Smooth muscle cell (in vitro differentiated cells): ENCODE measurements around the gene RSBN1L. TPM values are rescaled to one million over a fixed set of nuclear protein-coding genes. Genes with fewer than 3 reads are reported as not detected.

ENCODE experiments used
- DNase-seq: peaks from one replicate; lab custom pipeline; 2025; ENCODE audit not compliant: unreplicated experiment; lab: John Stamatoyannopoulos, UW
- H2AFZ ChIP-seq: fragments of 200-600 bp; sonication (generic); 2 replicates; pipeline ENCODE4 v1.6.0; 2016; ENCODE audit warnings: antibody characterized with exemption, low read depth, mild to moderate bottlenecking
- H3F3A ChIP-seq: fragments of 200-600 bp; sonication (generic); 2 replicates; pipeline ENCODE4 v1.6.0; 2017; ENCODE audit warnings: antibody characterized with exemption, low read depth
- H3K27ac ChIP-seq: fragments of 200-600 bp; sonication (generic); 2 replicates; pipeline ENCODE4 v1.5.1; 2016; ENCODE audit warnings: low read depth, mild to moderate bottlenecking
- H3K27me3 ChIP-seq: fragments of 200-600 bp; sonication (generic); 2 replicates; pipeline ENCODE4 v1.6.1; 2016; ENCODE audit warnings: low read depth, mild to moderate bottlenecking
- H3K36me3 ChIP-seq: fragments of 200-600 bp; sonication (generic); 2 replicates; pipeline ENCODE4 v1.5.1; 2016; ENCODE audit warnings: low read depth
- H3K4me1 ChIP-seq: fragments of 200-600 bp; sonication (generic); 2 replicates; pipeline ENCODE4 v1.5.1; 2016; ENCODE audit warnings: low read depth
- H3K4me2 ChIP-seq: fragments of 200-600 bp; sonication (generic); 2 replicates; pipeline ENCODE4 v1.6.0; 2016; ENCODE audit warnings: mild to moderate bottlenecking
- H3K4me3 ChIP-seq: fragments of 200-600 bp; sonication (generic); 2 replicates; pipeline ENCODE4 v1.5.1; 2016; ENCODE audit warnings: mild to moderate bottlenecking
- H3K79me2 ChIP-seq: fragments of 200-600 bp; sonication (generic); 2 replicates; pipeline ENCODE4 v1.6.0; 2016; ENCODE audit warnings: low read depth, mild to moderate bottlenecking
- H3K9ac ChIP-seq: fragments of 200-600 bp; sonication (generic); 2 replicates; pipeline ENCODE4 v1.6.0; 2016; ENCODE audit warnings: low read depth
- H3K9me3 ChIP-seq: fragments of 200-600 bp; sonication (generic); replicated peaks from 2 replicates; pipeline ENCODE4 v1.5.1; 2016; ENCODE audit warnings: low read depth
- H4K20me1 ChIP-seq: fragments of 200-600 bp; sonication (generic); 2 replicates; pipeline ENCODE4 v1.6.0; 2016; ENCODE audit warnings: low read depth
- WGBS: methylation state at CpG from one replicate; pipeline ENCODE4 v1.1.7; 2016; ENCODE audit warnings: low lambda C conversion rate; 5-methylcytosine and 5-hydroxymethylcytosine counted together
- polyA plus RNA-seq: library from polyadenylated mRNA; unstranded; fragments of >200 nt; fragmentation: Nextera tagmentation; extraction: Ambion mirVana; gene quantifications from 2 replicates; pipeline ENCODE4 v1.2.1, GENCODE V29; 2016
- total RNA-seq: library from RNA; depleted of rRNA; stranded (reverse); fragments of >200 nt; gene quantifications from 2 replicates; pipeline ENCODE4 v1.2.3, GENCODE V29; 2014
- TF ChIP-seq, protein P1 (sequence below): fragments of 200-600 bp; sonication (generic); IDR thresholded peaks from 2 replicates; pipeline ENCODE4 v1.5.1; 2017; ENCODE audit warnings: borderline replicate concordance, mild to moderate bottlenecking, antibody characterized with exemption; ENCODE audit not compliant: insufficient read depth, poor library complexity, severe bottlenecking

Gene RSBN1L
- total and polyA plus RNA-seq, 2 experiments from 2014 or later = 3.8 to 26.2 TPM

DNA sequence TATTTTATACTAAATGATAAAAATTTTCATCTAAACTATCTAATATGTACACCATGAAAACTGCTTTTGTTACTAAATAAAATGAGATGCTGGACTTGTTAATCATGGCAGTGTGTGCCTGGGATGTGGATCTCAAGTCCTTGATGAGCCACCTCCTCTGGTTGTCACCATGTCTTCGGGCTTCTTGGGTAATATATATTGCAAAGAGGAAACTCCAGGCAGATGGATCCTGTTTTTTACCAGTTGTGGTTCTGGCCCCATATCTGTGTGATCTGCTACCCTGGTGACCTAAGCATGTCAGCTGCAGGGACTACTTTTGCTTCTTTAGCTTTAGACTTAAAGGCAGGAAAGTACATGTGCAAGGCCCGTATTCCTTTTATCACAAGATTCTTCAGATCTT, 55.8 kb downstream of the RSBN1L start:
- 62% methylated on average over 2 of the region's 2 CpGs for WGBS
- no peaks in the 10 kb centered on the region for H3K9me3 ChIP-seq
- no peak overlapping the region for H3K9ac ChIP-seq
- H4K20me1 ChIP-seq = peaks cover 11% of the 10 kb centered on the region
- no peak overlapping the region for H3K27ac ChIP-seq
- H3K4me3 ChIP-seq = no peak overlapping the region
- no peaks in the 10 kb centered on the region for H3K36me3 ChIP-seq
- DNase-seq = no peak
- H2AFZ ChIP-seq = no peak overlapping the region
- no peaks in the 10 kb centered on the region for H3K4me1 ChIP-seq
- no peaks in the 10 kb centered on the region for H3K27me3 ChIP-seq
- TF ChIP-seq, protein P1, sequence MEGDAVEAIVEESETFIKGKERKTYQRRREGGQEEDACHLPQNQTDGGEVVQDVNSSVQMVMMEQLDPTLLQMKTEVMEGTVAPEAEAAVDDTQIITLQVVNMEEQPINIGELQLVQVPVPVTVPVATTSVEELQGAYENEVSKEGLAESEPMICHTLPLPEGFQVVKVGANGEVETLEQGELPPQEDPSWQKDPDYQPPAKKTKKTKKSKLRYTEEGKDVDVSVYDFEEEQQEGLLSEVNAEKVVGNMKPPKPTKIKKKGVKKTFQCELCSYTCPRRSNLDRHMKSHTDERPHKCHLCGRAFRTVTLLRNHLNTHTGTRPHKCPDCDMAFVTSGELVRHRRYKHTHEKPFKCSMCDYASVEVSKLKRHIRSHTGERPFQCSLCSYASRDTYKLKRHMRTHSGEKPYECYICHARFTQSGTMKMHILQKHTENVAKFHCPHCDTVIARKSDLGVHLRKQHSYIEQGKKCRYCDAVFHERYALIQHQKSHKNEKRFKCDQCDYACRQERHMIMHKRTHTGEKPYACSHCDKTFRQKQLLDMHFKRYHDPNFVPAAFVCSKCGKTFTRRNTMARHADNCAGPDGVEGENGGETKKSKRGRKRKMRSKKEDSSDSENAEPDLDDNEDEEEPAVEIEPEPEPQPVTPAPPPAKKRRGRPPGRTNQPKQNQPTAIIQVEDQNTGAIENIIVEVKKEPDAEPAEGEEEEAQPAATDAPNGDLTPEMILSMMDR = no peak
- peaks cover 30% of the 10 kb centered on the region for H3K79me2 ChIP-seq
- no peaks in the 10 kb centered on the region for H3F3A ChIP-seq
- H3K4me2 ChIP-seq = no peak overlapping the region

DNA sequence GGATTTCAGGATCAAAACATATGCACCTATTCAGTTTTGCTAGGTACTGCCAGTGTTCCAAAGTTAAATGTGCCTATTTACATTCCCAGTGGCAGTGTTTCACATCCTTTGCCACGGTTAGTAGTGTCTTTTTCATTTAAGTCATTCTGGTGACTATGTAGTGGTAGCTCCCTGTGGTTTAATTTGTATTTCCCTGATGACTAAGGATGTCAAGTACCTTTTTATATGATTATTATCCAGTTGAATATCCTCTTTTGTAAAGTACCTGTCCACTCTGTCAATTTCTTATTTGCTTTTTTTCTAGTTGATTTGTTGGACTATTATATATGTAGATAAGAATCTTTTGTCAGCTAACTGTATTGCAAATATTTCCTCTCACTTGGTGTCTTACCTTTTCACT, 56.9 kb downstream of the RSBN1L start:
- H3K4me2 ChIP-seq = no peak overlapping the region
- WGBS = 95% methylated on average over 1 of the region's 1 CpG
- no peaks in the 10 kb centered on the region for H3F3A ChIP-seq
- H3K9ac ChIP-seq = no peak overlapping the region
- DNase-seq = no peak
- H3K79me2 ChIP-seq = peaks cover 22% of the 10 kb centered on the region
- H3K4me3 ChIP-seq = no peak overlapping the region
- no peaks in the 10 kb centered on the region for H3K36me3 ChIP-seq
- H2AFZ ChIP-seq = no peak overlapping the region
- TF ChIP-seq, protein P1 = no peak
- H4K20me1 ChIP-seq = peaks cover 3% of the 10 kb centered on the region
- no peak overlapping the region for H3K27ac ChIP-seq
- no peaks in the 10 kb centered on the region for H3K27me3 ChIP-seq
- no peaks in the 10 kb centered on the region for H3K4me1 ChIP-seq
- H3K9me3 ChIP-seq = no peaks in the 10 kb centered on the region

DNA sequence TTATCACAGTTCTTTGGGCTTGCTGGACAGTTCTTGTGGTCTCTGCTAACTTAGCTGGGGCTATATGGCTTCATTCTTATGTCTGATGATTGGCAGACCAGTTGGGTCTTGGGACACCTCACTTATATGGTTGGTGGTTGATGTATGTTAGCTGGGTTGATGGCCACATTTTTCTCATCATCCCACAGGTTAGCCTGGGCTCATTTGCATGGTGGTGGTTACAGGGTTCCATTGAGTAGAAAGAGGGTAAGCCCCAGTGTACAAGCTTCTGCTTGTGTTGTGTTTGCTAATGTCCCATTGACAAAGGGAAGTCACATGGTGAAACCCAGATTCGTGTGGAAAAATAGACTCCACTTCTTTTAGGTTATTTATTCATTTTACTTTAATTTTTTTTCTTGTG, 61.3 kb downstream of the RSBN1L start:
- Histone ChIP-seq H3K27ac (no peak overlapping the region), H4K20me1 (peaks cover 13% of the 10 kb centered on the region), H3F3A (no peaks in the 10 kb centered on the region), H3K79me2 (peaks cover 50% of the 10 kb centered on the region), H3K4me2 (no peak overlapping the region), H3K9me3 (no peaks in the 10 kb centered on the region), H3K4me3 (no peak overlapping the region), H3K4me1 (no peaks in the 10 kb centered on the region), H3K36me3 (no peaks in the 10 kb centered on the region), H3K9ac (no peak overlapping the region), H2AFZ (no peak overlapping the region), H3K27me3 (no peaks in the 10 kb centered on the region)
- 80% methylated on average over 1 of the region's 1 CpG for WGBS
- no peak for DNase-seq
- TF ChIP-seq, protein P1 = no peak

DNA sequence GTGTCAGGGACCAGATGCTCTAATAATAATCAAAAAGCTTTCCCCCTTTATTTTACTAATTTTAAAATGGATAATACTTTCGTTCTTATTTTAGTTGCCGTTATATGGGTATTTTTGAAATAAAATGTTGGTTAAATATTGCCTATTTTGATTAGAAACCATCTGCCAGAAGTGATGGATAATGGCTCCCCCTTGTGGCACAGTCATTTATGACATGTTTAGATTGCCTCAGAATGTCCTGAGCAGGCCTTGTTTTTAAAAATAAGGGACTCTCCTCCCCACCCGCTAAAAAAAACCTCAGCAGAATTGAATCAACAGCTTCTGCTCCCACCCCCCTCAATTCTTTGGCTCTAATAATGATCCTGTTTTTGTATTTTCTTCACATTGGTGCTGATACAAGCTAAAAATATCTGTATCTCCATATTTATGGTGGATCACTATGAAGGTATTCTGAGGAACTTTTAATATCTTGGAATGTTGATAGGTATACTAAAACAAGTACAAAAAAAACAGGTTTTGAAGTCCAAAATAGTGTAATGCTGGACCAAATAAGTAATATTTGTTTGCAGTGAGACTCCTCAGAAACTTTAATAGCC, 63.1 kb downstream of the RSBN1L start:
- H4K20me1 ChIP-seq = peaks cover 16% of the 10 kb centered on the region
- peak; percentile 10 for DNase-seq
- H3K9me3 ChIP-seq = no peaks in the 10 kb centered on the region
- no peaks in the 10 kb centered on the region for H3K36me3 ChIP-seq
- TF ChIP-seq, protein P1 = peak; percentile 86
- H3K27me3 ChIP-seq = no peaks in the 10 kb centered on the region
- no peak overlapping the region for H2AFZ ChIP-seq
- H3K27ac ChIP-seq = no peak overlapping the region
- H3K9ac ChIP-seq = no peak overlapping the region
- no peak overlapping the region for H3K4me3 ChIP-seq
- H3K4me1 ChIP-seq = no peaks in the 10 kb centered on the region
- peaks cover 45% of the 10 kb centered on the region for H3K79me2 ChIP-seq
- no peaks in the 10 kb centered on the region for H3F3A ChIP-seq
- H3K4me2 ChIP-seq = no peak overlapping the region
- 20% methylated on average over 3 of the region's 3 CpGs for WGBS
